GM12801 (cell line): ENCODE data around the gene DEK.

Experiments used
- CTCF ChIP-seq: IDR thresholded peaks from one replicate; pipeline ENCODE4 v1.5.1; 2011; ENCODE audit warnings: control low read depth; ENCODE audit not compliant: insufficient read length; ENCODE audit errors: extremely low read depth

Gene DEK

GRCh38 chr6:18204691-18205090 lies 59.6 kb downstream of the DEK start:
- no peak for TF ChIP-seq CTCF

GRCh38 chr6:18203786-18204185 lies 60.5 kb downstream of the DEK start:
- no peak for TF ChIP-seq CTCF

GRCh38 chr6:18192026-18192425 lies 72.3 kb downstream of the DEK start:
- no peak for TF ChIP-seq CTCF

- TF ChIP-seq CTCF = no peak
Measured at GRCh38 chr6:18189196-18189595, 75.1 kb downstream of the DEK start.

GRCh38 chr6:18187701-18188100 lies 76.6 kb downstream of the DEK start:
- no peak for TF ChIP-seq CTCF

GRCh38 chr6:18186540-18187250 lies 77.6 kb downstream of the DEK start:
- no peak for TF ChIP-seq CTCF

- TF ChIP-seq CTCF = no peak
Measured at GRCh38 chr6:18186033-18186432, 78.3 kb downstream of the DEK start.
